GM21360 (cell line): ENCODE results near the gene SULT4A1.

Source experiments
- ATAC-seq: cut with Tn5 transposase; IDR thresholded peaks from one replicate; pipeline ENCODE4 v1.9.1; 2021; ENCODE audit warnings: mild to moderate bottlenecking, moderate library complexity; ENCODE audit not compliant: unreplicated experiment

Gene SULT4A1

DNA sequence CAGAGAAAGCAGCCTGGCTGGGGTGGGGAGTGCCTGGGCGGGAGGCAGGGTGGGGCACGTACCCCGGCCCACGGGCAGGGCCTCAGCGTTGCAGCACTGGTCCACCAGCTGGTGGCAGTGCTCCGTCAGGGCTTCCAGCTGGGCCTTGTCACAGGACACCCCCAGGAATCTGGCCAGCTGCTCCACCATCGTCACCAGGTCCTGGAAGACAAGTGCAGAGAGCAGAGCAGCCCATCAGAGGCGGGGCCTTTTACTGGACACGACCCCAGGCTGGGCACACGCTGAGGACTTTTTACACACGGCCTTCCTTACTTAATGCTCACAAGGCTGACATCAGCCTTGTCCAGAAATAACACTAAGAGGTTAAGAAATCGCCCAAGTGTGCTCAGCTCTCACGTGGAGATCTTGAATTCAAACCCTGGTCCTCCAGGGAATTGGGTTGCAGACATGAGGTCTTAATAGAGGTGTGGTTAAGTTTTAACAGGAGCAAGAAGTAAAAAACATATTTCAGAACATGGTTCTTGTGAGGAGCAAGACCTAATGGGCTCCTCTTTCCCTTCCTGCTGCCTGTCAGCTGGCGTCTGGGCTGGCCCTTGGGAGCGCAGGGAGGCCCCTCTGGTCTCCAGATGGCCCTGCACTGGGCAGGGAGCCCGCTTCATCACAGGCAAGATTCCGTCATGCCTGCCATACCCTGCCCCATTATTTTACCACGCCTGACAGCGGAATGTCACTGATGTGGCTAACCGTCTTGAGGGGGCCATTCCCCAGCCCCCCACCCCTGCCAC, 33.1 kb downstream of the SULT4A1 start:
- no peak for ATAC-seq

- no peak for ATAC-seq
These were observed 33.7 kb downstream of the SULT4A1 start for GRCh38 chr22:43828725-43828997.

GRCh38 chr22:43827926-43828724, 34.2 kb downstream of the SULT4A1 start:
- ATAC-seq = no peak

DNA sequence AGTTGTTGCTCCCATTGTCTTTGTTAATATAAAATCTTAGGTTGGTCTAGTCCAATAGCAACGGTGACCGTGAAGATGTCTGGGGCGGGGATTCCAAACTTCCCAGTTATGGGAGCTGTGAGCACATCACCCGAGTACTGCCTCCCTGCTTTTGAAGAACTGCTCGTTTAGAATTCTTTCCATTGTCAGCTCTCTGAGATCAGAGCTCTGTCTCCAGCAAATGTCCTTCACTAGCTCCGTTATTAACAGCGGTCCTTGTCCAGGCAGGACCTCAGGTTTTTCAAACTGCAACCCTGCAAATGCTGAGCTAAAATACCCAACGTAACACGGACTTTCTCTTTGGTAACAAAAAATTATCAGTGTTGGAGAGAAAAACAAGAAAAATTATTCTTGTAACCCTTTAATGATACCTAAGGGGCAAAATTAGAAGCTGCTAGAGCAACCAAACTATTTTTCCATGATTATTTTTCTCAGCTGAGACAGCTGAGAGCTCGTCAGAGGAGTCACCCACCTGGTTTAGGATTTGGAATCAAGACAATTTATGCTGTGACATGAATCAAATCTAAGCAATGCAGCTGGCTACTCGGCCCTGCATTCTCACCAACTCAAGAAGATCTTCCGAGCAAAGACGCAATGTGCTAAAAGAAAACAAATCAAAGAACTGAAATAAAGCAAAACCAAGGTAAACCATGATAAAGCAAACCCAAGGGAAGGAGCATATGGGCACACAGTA, 35.1 kb downstream of the SULT4A1 start:
- no peak for ATAC-seq

- no peak for ATAC-seq
These were observed 35.9 kb downstream of the SULT4A1 start for GRCh38 chr22:43826142-43827002.

DNA sequence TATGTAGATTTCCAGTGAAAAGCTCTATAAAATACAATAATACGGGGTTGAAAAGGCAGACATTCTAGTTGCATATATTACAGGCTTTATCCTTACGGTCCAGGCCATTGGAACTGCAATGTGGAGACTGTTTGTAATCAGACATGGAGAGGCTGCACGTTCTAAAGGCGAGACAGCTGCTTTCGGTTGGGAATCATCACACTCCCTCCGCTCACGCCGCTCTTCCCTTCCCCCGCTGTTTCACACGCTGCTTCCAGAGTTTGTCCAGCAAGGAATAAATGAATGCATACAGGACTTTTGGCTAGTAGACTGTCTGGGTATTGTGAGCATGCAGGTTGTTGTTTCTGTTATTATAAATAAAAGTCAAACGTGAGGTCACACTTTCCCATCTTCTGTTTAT, 36.7 kb downstream of the SULT4A1 start:
- ATAC-seq = no peak

GRCh38 chr22:43824724-43825420, 37.4 kb downstream of the SULT4A1 start:
- no peak for ATAC-seq

DNA sequence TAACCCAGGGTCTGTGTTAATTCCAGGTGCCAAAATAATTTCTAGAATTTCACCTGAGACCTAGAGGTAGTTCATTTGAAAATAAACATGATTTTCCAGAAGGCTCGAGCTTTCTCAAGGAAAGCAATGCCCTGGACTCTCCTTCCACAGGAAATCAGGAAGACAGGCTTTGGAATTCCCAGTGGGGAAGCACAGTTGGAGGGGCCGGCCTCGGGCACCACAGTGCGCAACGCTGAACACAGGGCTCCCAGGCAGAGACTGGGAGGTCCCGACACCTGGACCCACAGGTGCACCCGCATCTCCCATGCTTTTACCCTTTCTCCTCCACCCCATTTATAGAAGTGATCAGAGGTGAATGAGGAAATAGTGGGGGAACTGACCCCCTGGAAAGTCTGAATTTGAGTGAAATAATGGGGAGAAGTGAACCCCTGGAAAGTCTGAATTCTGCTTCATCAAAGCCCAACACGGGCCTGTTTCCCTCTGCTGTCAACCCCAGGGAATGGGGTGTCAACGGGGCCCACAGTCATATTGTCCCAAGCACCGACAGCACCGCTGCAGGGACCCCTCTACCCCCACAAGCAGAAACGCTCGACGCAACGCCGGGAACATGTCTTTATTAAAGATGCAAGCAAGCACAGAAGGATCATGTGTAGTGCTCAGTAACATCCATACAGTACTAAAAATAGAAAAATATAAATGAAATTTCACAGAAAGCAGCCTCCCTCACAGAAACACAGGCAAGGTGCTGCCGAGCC, 38.2 kb downstream of the SULT4A1 start:
- ATAC-seq = no peak

- no peak for ATAC-seq
These were observed 38.9 kb downstream of the SULT4A1 start for GRCh38 chr22:43823353-43823908.

GRCh38 chr22:43821606-43822425, 40.5 kb downstream of the SULT4A1 start:
- no peak for ATAC-seq

DNA sequence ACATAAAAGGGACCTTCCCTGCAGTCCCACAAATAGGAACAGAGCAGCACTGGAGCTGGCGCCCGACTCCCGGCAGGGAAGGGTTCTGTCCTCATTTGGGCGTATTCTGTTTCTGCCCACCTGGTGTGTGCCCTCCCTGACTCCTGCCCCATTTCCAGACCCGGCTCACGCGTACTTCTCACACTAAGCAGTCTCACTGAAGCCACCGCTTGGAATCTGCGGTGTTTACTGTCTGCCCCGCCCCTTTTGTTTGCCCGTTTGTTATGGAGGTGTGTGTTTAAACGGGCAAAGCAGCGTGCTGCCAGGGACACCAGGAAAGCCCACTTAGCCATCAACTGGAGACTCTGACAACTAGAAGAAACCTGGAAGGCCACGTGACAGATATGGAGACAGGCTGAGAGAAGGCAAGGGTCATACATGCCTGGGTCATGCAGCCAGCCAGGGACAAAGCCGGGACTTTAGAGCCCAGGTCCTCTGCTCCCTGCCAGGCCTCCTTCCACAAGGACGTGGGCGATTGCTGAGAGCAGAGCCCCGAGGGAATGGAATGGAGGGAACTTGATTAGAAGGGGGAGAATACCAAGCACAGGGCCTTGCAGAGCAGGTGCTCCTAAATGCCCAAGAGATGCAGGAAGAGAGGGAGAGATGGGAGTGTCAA, 41.5 kb downstream of the SULT4A1 start:
- no peak for ATAC-seq

- no peak for ATAC-seq
These were observed 42.2 kb downstream of the SULT4A1 start for GRCh38 chr22:43819931-43820640.

- no peak for ATAC-seq
These were observed 42.8 kb downstream of the SULT4A1 start for GRCh38 chr22:43819421-43819921.

DNA sequence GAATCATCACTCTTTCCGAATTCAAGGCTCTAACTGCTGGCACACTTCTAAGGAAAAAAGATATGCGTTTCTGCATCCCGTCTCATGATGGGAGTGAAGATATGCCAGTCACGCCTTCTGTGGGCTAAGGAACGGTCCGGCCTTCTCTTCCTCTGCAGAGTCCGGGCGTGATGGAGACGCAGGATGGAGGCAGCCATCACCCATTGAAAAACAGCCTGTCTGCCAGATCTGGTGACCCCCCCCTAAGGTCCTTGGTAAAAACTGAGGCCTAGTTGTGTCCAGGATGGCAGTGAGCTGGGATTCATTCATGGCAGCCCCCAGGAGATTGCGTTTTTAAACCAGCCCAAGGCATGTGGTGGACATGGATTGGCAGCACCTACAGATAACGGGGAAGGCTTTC, 43.3 kb downstream of the SULT4A1 start:
- ATAC-seq = no peak

GRCh38 chr22:43817402-43817801, 44.9 kb downstream of the SULT4A1 start:
- ATAC-seq = no peak

DNA sequence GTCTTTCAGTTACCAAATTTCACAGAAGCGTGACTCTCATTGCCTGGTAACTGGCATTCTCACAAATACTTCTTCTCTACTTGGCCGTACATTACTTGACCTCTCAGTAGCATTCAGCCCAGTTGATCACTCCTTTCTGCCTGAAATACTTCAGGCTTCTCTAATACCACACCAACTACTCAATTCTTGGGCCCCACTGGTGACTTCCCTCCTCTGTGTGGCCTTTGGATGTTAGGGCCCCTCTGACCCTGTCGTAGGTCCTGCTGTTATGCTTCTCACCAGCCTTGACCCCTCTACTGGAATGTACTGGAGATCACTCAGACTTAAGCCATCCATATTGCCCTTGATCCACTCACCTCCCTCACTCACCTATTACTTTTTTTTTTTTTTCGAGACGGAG, 48.0 kb downstream of the SULT4A1 start:
- ATAC-seq = no peak

- no peak for ATAC-seq
These were observed 49.4 kb downstream of the SULT4A1 start for GRCh38 chr22:43812890-43813289.
